GM21717 (cell line): ENCODE measurements around the gene ISOC2.
A peak's percentile ranks its signal among the peaks of the same experiment; 100 is the strongest.
"Not testable (repeated sequence)": the region's sequence is repeated elsewhere in the genome, so short reads cannot be mapped to it uniquely, and the experiment has no call there.

Source experiments
- ATAC-seq: cut with Tn5 transposase; IDR thresholded peaks from one replicate; pipeline ENCODE4 v1.9.1; 2021; ENCODE audit warnings: mild to moderate bottlenecking, moderate library complexity; ENCODE audit not compliant: unreplicated experiment

ISOC2 gene

DNA sequence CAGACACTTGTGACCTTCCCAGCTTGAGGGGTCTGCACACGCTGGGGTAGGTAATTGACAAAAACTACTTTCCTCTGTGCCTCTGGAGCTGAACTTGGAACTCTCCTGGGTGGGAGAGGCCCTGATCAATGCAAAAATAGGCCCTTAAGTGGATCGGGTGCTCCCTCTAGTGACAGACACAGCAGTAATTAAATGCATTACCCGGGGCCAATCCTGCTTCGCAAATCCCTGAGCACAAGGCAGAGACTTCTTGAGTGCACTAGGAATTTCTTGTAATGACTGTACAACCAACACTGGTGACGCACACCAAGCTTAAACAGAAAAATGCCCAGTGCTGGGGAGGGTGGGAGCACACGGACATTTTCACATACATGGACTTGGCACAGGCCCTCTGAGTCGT, 43.3 kb downstream of the ISOC2 start:
- no peak for ATAC-seq

DNA sequence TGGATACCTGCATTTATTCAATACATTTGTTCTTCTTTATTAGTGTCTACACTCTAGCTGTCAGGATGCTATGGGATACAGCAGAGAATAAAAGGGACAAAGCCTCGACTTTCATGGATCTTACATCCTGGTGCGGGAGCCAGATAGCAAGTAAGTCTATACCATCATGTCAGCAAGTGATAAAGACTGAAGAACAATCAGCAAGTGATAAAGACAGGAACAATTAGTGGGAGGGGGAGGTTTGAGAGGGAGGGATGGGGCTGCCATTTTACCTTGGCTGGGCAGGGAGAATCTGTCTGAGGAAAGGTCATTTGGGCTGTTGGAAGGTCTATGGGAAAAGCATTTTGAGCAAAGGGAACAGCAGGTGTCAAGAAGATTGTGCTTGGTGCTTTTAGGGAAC, 51.3 kb downstream of the ISOC2 start:
- ATAC-seq = no peak

DNA sequence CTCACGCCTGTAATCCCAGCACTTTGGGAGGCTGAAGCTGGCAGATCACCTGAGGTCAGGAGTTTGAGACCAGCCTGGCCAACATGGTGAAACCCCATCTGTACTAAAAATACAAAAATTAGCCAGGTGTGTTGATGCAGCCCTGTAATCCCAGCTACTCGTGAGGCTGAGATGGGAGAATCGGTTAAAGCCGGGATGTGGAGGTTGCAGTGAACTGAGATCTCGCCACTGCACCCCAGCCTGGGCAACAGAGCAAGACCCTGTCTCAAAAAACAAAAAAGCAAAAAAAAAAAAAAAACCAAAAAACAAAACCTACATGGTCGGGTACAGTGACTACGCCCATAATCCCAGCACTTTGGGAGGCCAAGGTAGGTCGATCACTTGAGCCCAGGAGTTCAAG, 52.3 kb downstream of the ISOC2 start:
- not testable (repeated sequence) for ATAC-seq

DNA sequence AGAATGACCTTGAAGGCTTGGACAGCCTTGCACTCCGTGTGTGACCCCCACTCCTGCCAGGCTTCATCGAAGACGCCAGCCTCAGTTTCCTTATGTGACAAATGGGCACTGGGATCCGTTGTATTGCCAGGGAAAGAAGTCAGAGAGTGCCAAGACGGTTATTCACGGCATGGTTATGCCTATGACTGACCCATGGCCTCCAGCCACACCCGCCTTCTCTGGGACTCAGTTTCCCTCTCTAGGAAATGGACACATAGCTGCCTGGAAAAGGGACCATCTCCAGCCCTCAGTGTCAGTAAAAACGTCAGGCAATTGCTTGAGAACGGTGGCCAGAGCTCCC, 52.9 kb downstream of the ISOC2 start:
- ATAC-seq = no peak

DNA sequence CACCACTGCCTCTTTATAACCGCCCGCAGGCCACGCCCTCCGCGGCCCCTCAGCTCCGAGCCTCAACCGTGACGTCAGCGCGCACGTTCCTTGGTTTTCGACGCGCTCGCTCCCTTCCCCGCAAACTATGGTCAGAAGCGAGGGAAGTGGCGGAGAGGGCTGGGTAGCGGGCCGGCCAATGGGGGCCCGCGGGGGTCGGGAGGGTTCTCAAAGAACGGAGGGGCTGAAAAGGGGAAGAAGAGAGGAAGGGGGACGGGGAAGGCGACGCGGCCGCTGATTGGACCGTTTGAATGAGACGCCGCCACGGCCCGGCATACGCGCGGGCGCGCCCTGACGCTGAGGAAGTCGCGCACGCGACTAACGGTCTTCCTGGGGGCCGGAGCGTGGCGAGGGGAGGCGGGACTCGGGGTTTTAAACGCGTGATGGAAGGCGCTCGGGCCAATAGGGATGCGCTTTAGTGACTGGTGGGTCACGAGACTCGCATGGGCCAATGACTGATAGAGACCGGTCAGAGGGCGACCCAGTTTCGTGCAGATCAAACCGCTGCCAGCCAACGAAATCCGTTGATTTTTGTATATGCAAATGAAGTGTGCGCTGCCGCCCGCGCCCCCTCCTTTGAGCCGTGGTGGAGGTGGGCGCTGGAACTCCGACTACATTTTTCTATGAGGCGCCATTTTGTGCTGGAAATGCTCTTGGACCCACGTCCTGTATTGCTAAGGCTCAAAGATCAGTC, 53.5 kb downstream of the ISOC2 start:
- ATAC-seq = peak; percentile 80

DNA sequence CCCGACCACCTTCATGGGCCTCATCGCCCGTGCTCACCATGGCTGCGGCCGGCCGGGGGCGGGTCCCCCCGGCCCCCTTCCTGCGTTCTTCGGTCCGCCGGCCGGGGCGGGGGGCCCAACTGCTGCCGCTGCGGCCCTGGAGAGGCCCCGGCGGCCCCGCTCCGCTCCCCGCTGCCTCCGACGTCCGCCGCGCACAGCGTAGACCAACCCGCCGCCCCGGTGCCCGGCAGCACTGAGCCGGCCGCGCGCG, 54.0 kb downstream of the ISOC2 start, which contains the start of gene UBE2S:
TSS of gene UBE2S (minus strand) at position 239 of the 250 bp plus-strand sequence. CDS start at position 40, 199 bp downstream.
- ATAC-seq = not testable (repeated sequence)

DNA sequence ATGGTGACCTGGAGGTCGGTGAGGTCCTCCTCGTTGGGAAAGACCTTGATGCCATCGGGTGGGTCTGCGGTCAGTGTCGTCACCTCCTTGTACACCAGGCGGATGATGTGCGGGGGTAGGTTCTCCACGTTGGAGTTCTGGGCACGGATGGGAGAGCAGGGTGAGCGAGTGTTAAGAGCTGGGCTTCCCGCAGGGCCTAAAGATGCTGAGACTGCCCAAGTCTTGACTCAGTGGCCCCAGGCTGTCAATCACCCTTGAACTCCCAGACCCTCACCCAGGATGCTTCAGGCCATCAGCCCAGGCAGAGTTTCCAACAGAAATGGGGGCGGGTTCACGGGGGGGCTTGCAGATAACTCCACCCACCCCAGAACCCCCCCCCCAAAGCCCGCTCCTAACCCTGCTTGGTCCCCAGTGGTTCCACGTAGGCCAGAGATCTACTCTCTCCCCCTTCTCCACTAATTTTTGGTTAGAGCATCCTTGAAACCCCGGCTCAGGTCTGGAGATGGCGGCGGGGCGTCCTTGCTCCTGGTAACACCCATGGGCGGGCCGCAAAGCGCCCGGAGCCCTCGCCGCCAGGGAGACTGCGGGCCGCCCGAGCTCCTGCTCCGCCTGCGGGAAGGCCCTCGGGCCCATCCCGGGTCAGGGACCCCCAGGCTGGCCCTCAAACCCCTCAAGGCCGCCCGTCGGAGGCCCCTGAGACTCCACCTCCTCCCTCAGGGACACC, 54.5 kb downstream of the ISOC2 start:
- no peak for ATAC-seq

DNA sequence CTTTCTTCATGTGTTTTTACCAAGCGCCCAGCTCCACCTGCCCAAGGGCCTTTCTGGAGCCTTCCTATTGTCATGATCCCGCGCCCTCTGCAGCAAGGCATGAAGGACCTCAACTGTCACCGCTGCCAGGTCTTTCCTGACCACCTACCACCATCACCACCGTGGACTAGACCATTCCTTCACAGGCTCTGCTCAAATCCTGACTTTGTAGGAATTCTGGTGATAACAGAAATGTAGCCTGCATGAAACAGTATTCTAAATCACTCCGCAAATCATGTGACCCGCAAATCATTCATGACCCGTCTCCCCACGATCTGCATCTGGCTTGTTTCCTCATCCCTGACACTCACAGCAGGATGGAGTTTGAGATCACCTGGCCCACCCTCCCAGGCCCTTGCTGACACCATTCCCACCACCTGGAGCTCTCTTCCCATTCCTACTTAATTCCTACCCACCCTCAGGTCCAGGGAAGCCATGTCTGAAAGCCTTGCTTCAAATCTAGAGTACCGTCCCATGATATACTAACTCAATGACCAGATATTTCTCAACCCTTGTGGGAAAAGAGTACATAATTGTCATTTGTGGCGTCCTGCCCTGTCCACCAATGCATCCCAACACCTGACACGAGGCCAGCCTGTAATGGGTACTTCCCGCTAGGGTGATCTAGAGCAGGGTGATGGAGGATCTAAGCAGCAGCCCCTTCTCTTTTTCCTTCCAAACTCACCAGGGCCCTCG, 55.2 kb downstream of the ISOC2 start:
- ATAC-seq = no peak

DNA sequence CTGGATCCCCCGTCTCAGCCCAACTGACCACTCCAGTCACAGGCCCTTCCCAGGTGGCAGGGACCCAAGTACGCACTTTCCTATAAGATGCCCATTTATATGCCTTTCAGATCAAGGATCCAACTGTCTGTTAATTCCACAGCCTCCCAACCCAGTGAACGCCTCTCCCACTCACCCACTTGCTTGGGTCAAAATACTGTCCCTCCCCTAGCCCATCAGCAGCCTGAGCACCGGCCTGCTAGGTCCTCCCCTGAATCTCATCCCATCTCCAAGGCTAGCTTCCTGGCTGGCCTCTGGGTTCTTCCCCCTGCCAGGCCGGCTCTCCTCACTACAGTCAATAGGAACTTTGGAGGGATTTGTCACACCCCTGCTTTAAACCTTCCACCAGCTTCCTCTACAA, 55.8 kb downstream of the ISOC2 start:
- no peak for ATAC-seq
